GM12874 (cell line): ENCODE results near the gene HPGDS.

Experiments used
- TF ChIP-seq, protein P1 (sequence below): IDR thresholded peaks from 2 replicates; pipeline ENCODE4 v1.5.1; 2011; ENCODE audit warnings: low read depth, mild to moderate bottlenecking, control low read depth, low read length, moderate library complexity; ENCODE audit not compliant: insufficient read depth

The HPGDS gene

DNA sequence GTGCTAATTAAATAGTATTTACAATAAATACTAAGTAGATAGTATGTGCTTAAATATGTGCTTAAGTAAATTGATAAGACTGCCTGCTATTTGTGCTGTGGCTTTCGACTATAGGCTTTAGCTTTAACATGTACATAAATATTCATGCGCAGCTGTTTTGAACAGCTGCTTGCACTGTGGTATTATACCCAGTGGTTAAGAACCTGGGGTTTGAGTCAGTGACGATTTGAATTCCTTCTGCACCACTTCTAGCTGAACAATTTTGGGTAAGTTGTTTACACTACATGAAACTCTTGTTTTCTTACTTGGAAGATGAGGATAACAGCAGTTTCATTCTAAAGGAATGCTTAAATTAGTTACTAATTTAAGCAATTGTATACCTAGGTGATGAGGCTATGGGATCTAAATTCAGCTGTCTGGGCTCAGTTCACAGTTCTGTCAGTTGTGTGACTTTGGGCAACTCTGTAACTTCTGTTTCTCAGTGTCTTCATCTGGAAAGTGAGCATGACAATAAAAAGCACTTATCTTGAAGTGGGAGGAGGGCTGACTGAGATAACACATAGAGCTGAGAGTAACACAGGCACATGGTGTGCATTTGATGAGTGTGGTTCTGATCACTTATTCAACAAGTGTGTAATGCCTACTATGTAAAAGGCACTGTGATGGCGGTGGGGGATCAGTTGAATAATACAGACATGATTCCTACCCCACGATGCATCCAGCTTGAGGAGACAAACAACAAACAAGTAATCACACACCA lies 37.0 kb downstream of the HPGDS start:
- TF ChIP-seq, protein P1, sequence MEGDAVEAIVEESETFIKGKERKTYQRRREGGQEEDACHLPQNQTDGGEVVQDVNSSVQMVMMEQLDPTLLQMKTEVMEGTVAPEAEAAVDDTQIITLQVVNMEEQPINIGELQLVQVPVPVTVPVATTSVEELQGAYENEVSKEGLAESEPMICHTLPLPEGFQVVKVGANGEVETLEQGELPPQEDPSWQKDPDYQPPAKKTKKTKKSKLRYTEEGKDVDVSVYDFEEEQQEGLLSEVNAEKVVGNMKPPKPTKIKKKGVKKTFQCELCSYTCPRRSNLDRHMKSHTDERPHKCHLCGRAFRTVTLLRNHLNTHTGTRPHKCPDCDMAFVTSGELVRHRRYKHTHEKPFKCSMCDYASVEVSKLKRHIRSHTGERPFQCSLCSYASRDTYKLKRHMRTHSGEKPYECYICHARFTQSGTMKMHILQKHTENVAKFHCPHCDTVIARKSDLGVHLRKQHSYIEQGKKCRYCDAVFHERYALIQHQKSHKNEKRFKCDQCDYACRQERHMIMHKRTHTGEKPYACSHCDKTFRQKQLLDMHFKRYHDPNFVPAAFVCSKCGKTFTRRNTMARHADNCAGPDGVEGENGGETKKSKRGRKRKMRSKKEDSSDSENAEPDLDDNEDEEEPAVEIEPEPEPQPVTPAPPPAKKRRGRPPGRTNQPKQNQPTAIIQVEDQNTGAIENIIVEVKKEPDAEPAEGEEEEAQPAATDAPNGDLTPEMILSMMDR = no peak

DNA sequence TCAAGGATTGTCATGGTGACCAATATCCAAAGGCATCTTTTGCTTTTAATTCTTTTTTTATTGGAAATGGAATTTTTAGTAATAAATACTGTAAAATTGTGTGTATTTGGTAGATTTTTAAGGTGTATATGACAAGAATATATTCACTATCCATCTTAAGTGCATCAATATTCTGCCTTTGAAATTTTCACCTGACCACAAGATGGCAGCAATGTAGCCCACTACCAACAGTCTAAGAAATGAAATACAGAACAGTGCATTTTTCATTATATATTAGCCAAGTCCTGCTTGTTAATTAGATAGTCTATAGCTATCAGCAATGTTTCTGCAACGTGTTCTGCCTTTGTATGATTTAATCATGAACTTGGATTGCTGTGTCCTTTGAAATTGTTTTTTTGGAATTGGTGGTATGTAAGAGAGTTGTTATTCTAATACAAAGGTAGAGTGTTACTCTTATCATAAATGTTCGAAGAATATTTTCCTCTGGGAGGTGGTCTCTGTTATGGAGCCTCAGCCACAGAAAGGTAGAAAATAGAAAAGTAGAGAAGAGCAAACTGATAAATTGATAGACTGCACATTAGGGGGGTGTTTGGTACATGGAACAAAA lies 38.2 kb downstream of the HPGDS start:
- TF ChIP-seq, protein P1 = peak; percentile 14; the same call in 1 of the 2 replicates

DNA sequence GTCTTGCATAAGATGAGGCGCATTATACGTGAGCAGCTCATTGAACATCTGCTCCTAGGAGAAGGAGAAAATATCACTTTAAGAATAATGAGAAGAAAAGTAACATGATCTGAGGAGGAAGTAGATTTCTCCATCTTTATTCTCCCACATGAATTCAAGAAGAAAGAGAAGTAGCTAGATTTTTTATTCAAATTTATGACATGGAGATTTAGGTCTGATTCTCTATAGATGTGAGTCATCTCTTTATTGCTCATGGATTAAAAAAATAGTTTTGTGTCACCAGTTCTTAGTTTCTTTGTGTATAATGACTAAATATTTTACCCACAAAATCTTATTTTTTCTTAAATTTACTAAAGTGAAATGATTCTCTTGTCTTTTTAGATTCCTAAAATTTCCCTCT lies 40.4 kb downstream of the HPGDS start:
- TF ChIP-seq, protein P1 = no peak

DNA sequence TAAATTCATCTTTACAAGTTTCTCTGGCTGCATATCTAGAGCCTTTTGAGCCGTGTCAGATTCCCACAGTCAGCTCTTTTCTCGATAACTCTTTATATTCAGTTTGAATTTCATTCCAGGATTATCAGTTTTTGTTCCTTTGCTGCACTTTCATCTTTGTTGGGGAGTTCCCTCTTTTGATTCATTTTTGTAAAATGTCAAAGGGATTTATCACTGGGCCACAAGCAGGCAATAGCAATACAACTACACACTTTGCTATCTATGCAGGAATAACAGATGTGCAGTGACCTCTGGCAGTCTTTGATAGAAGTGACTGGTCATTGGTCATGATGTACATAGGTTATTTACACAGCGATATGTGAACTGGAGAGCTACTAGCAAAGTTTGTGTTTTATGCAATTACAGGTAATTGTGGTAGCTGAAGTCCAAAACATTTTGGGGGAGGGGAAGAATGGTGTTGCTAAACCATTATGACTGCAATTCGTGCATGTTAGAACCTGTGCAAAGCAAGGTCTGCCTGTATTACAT lies 43.8 kb downstream of the HPGDS start:
- TF ChIP-seq, protein P1 = no peak

DNA sequence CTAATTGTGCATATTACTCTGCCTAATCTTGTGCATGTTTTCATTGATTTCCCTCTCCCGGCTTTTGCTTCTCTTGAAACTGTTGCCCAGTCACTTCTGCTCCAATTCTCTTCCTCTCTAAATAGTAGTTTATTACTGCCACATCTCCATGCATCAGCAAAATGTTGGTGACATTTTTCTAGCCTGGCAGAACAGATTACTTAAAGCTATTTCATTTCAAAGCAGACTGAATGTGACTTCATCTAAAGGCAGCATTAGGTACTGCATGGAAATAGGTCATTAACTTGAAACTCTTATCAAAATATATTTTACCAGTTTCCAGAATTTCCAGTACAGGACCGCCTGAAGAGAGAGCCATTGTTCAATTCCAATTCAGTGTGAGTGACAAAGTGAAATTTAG lies 52.4 kb downstream of the HPGDS start:
- TF ChIP-seq, protein P1 = no peak

DNA sequence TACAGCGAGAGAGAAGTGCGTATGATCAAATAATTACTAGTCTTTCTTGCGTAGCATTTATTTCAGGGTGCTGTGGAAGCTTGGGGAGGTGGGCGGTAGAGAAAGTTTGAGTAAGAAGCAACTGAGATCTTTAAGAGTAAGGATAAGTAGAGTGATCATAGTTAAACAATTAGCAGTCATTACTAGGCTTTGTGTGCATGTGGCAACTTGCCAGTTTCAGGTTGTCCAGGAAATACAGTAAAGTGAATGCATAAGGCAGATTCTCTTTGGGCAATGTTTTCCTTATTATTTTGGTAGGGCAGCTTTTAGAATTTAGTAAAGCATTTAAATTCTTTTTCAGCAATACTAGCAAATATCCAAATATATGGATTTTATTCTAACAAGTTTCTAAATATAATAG lies 57.0 kb downstream of the HPGDS start:
- TF ChIP-seq, protein P1 = no peak

DNA sequence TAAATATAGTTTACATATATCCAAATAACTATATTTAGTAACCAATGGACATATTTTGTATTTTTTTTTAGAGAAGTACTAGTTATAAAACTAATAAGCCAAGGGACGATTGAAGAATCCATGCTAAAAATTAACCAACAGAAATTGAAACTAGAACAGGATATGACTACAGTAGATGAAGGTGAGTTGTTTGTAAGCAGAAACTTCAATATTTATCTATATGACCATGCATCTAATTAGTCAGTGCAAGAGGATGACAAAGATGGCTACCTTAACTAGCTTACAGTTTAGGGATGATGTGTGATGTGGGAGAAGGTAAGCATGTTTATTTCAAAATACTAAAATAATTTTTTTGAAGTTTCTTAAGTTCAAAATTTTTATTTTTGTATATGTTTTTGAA lies 57.7 kb downstream of the HPGDS start:
- TF ChIP-seq, protein P1 = no peak
